ENCODE results near the gene CENPX. TPM values are rescaled to one million over a fixed set of nuclear protein-coding genes. Genes with fewer than 3 reads are reported as not detected.
A peak's percentile ranks its signal among the peaks of the same experiment; 100 is the strongest.

CENPX gene
- total and polyA plus RNA-seq, 2 of the 13 experiments (the other 11 are each of a cell fraction or from before 2014, with no cell fraction given): 92.7 to 170 TPM

DNA sequence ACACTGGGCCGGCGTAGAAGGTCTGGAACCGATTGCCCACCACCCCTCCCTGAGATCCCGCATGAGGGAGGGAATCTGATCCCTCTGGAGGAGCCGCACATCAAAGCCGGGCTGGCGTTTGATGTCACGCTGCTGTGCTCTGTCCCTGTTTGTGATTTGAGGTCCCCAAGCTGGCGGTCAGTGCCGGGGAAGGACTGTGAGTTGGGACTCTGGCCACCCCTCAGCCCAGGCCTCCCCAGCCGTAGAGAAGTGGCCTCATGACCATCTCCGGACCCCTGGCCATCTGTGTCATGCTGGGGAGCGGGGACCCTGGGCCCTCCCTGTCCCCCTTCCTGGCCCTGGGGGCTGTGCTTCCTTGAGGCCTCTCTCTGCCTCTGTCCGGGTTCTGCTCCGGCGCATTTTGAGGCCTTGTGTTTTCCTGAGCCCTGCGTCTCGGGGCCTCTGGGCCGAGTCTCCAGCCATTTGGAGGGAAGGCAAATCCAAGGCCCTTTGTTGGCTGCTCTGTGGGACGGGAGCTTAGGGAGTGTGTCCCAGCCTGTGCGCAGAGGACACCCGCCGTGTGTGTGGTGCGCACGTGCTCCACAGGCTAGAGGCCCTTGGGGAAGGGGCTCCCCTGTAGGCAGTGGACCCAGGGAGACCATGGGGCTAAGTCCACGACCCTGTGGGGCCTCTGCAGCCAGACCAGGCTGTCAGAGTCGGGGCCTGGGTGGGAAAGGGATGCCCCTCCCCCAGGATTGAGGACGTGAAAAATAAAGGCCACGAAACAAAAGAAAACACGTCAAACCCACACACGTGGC lies 30.2 kb downstream of the CENPX start (continued):
- TF ChIP-seq ZNF770 (CRISPR knock-in tag; IDR thresholded peaks at IDR 0.05) (no peak; the same call in 1 of the 2 replicates), MAFG (CRISPR knock-in tag; IDR thresholded peaks at IDR 0.05) (no peak), KLF15 (CRISPR knock-in tag; IDR thresholded peaks at IDR 0.05; ENCODE audit: borderline replicate concordance) (peak; percentile 82; the same call in 1 of the 2 replicates), ZSCAN12 (CRISPR knock-in tag; IDR thresholded peaks at IDR 0.05) (peak; percentile 89; the same call in 1 of the 2 replicates), MED13 (CRISPR knock-in tag; IDR thresholded peaks at IDR 0.05) (peak; percentile 88), CREB1 (IDR thresholded peaks at IDR 0.05) (no peak; the same call in 1 of the 2 replicates), CREB1 (CRISPR knock-in tag; IDR thresholded peaks at IDR 0.05) (no peak), LCORL (IDR thresholded peaks at IDR 0.05) (no peak), LCORL (CRISPR knock-in tag; IDR thresholded peaks at IDR 0.05) (peak; percentile 90), ZSCAN20 (CRISPR knock-in tag; IDR thresholded peaks at IDR 0.05; ENCODE audit: borderline replicate concordance) (no peak), ZFP1 (CRISPR knock-in tag; IDR thresholded peaks at IDR 0.05) (peak; percentile 44; the same call in 1 of the 2 replicates), HNRNPLL (IDR thresholded peaks at IDR 0.05; ENCODE audit: low read depth, low read length, poor library complexity, severe bottlenecking) (no peak), ZNF75D (CRISPR knock-in tag; IDR thresholded peaks at IDR 0.05; ENCODE audit: borderline replicate concordance) (peak; percentile 90; the same call in 1 of the 2 replicates), ZBTB21 (CRISPR knock-in tag; IDR thresholded peaks at IDR 0.05) (peak; percentile 62; the same call in 1 of the 2 replicates), CAMTA2 (CRISPR knock-in tag; IDR thresholded peaks at IDR 0.05; ENCODE audit: borderline replicate concordance) (peak; percentile 95), SP4 (CRISPR knock-in tag; IDR thresholded peaks at IDR 0.05) (peak; percentile 74), ZNF3 (CRISPR knock-in tag; IDR thresholded peaks at IDR 0.05) (peak; percentile 53; the same call in 1 of the 2 replicates), PCBP1 (IDR thresholded peaks at IDR 0.05; ENCODE audit: borderline replicate concordance, low read depth, low read length) (no peak; the same call in none of the 2 replicates), ARID2 (CRISPR knock-in tag; IDR thresholded peaks at IDR 0.05; ENCODE audit: borderline replicate concordance) (no peak; the same call in 1 of the 2 replicates), MED8 (CRISPR knock-in tag; IDR thresholded peaks at IDR 0.05; ENCODE audit: insufficient replicate concordance) (peak; percentile 98), ZNF331 (CRISPR knock-in tag; IDR thresholded peaks at IDR 0.05) (peak; percentile 92), HOXA3 (CRISPR knock-in tag; IDR thresholded peaks at IDR 0.05) (peak; percentile 93), HMG20A (CRISPR knock-in tag; IDR thresholded peaks at IDR 0.05; ENCODE audit: borderline replicate concordance) (peak; percentile 75; the same call in 1 of the 2 replicates), U2AF1 (optimal IDR thresholded peaks at IDR 0.05; ENCODE audit: low read depth, low read length) (peak; percentile 28)
- TF ChIP-seq, protein P1, sequence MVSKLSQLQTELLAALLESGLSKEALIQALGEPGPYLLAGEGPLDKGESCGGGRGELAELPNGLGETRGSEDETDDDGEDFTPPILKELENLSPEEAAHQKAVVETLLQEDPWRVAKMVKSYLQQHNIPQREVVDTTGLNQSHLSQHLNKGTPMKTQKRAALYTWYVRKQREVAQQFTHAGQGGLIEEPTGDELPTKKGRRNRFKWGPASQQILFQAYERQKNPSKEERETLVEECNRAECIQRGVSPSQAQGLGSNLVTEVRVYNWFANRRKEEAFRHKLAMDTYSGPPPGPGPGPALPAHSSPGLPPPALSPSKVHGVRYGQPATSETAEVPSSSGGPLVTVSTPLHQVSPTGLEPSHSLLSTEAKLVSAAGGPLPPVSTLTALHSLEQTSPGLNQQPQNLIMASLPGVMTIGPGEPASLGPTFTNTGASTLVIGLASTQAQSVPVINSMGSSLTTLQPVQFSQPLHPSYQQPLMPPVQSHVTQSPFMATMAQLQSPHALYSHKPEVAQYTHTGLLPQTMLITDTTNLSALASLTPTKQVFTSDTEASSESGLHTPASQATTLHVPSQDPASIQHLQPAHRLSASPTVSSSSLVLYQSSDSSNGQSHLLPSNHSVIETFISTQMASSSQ (IDR thresholded peaks at IDR 0.05; ENCODE audit: low read depth): peak; percentile 30; the same call in 1 of the 2 replicates
- TF ChIP-seq, protein P1 (CRISPR knock-in tag; IDR thresholded peaks at IDR 0.05; ENCODE audit: borderline replicate concordance): peak; percentile 61; the same call in 1 of the 2 replicates

All from HepG2 (cell line).